Measurements from ENCODE around the gene PITRM1. TPM values are rescaled to one million over a fixed set of nuclear protein-coding genes. Genes with fewer than 3 reads are reported as not detected.

PITRM1 gene
- polyA plus RNA-seq, 2 of the 4 experiments (the other 2 are of a cell fraction) = 45.9 to 64.5 TPM

DNA sequence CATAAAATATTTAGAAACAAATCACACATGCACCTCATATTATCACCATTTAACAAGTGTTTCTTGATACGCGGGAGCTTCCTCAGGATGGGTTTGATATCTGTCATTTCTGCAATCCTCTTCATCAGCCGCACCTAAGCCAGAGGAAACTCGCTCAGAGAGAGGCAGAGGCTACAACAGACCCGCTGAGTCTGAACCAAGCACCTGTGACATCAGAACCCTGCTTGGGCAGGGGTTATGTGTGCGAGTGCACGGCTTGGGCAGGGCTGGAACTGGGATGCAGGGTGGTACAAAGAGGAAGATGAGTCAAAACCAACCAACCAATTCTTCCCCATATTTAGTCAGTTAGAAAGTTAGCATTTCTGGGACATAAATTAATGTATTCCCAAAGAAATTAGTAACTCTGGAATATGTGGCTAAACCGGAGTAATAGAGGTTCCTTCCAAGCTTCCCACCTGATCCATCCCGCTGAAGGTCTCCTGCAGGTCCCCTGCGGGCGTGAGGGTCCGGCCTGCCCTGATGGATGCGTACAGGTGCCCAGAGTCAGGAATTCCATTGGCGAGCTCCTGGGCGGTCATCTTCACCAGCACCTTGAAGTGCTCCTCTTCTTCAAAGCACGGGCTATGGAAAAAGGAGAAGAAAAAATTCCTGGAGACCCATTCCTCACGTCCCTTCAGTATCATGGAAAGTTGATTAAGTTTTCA is 25.3 kb downstream of the PITRM1 start:
- CTCF ChIA-PET = interaction anchor here (1.1 kb wide), 1 partner anchor 16 kb away, joined by 3 read pairs; no protein-coding TSS in a partner anchor
- no peaks in the 10 kb centered on the region for H3K4me1 ChIP-seq
- TF ChIP-seq SREBF2 (IDR thresholded peaks at IDR 0.05) = no peak
- ATAC-seq (no peak), FAIRE-seq (no peak), DNase-seq (ENCODE audit: low read depth in 1 of 2, low spot score in 1 of 2) (no peak)
- no peak overlapping the region for H3K27ac ChIP-seq
- H3K4me2 ChIP-seq = no peak overlapping the region
- 87% methylated on average over 17 of the region's 17 CpGs for WGBS (ENCODE audit: missing lambda C conversion rate)
- H3K9me3 ChIP-seq = no peaks in the 10 kb centered on the region
- H3K4me3 ChIP-seq = no peak overlapping the region
- POLR2A ChIA-PET = interaction anchor here (2.0 kb wide), 1 partner anchor 25 kb away, joined by 5 read pairs; the partner anchor contains the start of gene PITRM1

DNA sequence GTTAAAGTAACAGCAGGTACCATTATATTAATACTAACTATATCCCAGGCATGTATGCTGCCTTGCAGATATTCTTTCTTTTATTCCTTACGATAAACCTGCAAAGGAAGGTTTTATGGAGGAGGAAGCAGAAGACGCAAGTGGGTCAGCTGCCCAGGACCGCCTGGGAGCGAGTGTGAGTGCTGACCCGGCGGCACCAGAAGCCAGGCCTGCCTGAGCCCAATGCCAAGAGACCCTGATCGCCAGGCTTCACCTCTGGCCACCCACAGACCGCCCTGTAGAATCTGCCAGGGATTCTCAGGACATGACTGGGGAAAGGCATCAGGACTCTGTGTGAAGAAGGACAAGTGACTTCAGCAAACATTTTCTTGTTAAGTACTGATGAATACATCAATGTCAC is 26.3 kb downstream of the PITRM1 start:
- ATAC-seq = no peak
- ChIA-PET POLR2A (interaction anchor here (2.0 kb wide), 1 partner anchor 26 kb away, joined by 5 read pairs; the partner anchor contains the start of gene PITRM1), CTCF (interaction anchor here (1.1 kb wide), 1 partner anchor 17 kb away, joined by 3 read pairs; no protein-coding TSS in a partner anchor)
- 98% methylated on average over 8 of the region's 8 CpGs for WGBS (ENCODE audit: missing lambda C conversion rate)
- Histone ChIP-seq H3K4me2 (no peak overlapping the region), H3K4me3 (no peak overlapping the region), H3K27ac (no peak overlapping the region), H3K9me3 (no peaks in the 10 kb centered on the region), H3K4me1 (no peaks in the 10 kb centered on the region)
- FAIRE-seq = no peak
- DNase-seq (ENCODE audit: low read depth in 1 of 2, low spot score in 1 of 2) = no peak
- TF ChIP-seq KDM1A (IDR thresholded peaks at IDR 0.05; ENCODE audit: low read depth) (no peak), RARB (CRISPR knock-in tag; IDR thresholded peaks at IDR 0.05) (no peak), ZNF302 (CRISPR knock-in tag; IDR thresholded peaks at IDR 0.05) (no peak), NPAS2 (CRISPR knock-in tag; IDR thresholded peaks at IDR 0.05; ENCODE audit: borderline replicate concordance) (no peak), SMC3 (IDR thresholded peaks at IDR 0.05) (no peak), HOXA7 (CRISPR knock-in tag; IDR thresholded peaks at IDR 0.05) (no peak), HEYL (CRISPR knock-in tag; IDR thresholded peaks at IDR 0.05) (no peak), EHMT2 (IDR thresholded peaks at IDR 0.05; ENCODE audit: low read depth) (no peak), NFE2L2 (conservative IDR thresholded peaks at IDR 0.05; ENCODE audit: low read length) (no peak), CHD4 (IDR thresholded peaks at IDR 0.05; ENCODE audit: borderline replicate concordance) (no peak), GATA3 (IDR thresholded peaks at IDR 0.05; ENCODE audit: borderline replicate concordance) (no peak), JUN (IDR thresholded peaks at IDR 0.05) (no peak)

DNA sequence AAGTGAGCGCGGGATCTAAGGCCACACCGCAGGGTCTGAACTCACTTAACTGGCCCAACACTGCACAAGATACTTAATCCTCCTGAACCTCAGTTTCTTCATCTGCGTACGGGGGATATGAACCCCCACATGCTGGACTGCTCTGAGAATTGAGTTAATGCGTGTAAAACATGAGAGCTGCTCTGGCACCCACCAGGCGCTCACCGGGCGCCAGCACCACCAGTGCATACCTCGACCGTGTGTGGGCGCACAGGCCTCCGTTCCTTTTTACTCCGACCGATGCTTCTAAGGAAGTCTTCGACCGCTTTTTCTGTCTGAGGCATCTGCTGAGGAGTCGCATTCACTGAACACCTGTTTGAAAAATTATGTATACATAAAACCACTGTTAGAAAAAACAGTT is 27.2 kb downstream of the PITRM1 start:
- no peak for TF ChIP-seq FOXS1 (CRISPR knock-in tag; IDR thresholded peaks at IDR 0.05)
- no peaks in the 10 kb centered on the region for H3K4me1 ChIP-seq
- H3K4me3 ChIP-seq = no peak overlapping the region
- H3K4me2 ChIP-seq = no peak overlapping the region
- ChIA-PET CTCF (no interaction called here), POLR2A (interaction anchor here (2.0 kb wide), 1 partner anchor 27 kb away, joined by 5 read pairs; the partner anchor contains the start of gene PITRM1)
- no peak overlapping the region for H3K27ac ChIP-seq
- no peaks in the 10 kb centered on the region for H3K9me3 ChIP-seq
- no peak for ATAC-seq
- no peak for DNase-seq (ENCODE audit: low read depth in 1 of 2, low spot score in 1 of 2)
- FAIRE-seq = no peak
- 95% methylated on average over 18 of the region's 18 CpGs for WGBS (ENCODE audit: missing lambda C conversion rate)

DNA sequence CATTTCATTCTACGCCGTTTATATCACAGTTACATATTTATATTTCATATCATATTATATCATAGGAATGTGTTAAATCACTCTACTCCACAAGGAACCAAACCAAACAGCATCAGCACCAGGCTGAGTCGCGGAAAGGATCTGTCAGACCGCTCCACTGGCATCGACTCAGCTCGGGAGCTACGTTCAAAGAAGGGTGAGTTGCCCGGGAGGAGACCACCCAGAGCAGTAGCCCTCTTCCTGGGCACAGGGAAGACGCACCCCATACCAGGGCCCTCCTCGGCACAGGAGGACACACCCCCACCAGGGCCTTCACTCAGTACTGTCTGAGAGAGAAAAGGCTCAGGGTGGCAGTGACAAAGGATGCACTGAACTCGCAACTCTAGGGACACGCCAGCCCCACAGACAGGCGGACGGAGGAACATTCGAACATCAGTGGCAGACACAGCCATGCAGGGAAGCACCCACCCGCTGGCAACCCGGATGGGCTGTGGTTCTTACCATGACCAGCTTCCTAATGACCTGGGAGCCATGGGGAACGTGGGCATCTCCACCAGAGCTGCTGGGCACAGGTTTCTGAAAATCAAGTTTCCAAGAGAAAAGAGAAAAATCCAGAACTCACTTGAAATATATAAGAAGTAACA is 28.7 kb downstream of the PITRM1 start:
- Histone ChIP-seq H3K27ac (no peak overlapping the region), H3K9me3 (no peaks in the 10 kb centered on the region), H3K4me2 (no peak overlapping the region), H3K4me3 (no peak overlapping the region), H3K4me1 (peaks cover 7% of the 10 kb centered on the region; the same call in 2 of the 3 replicates)
- DNase-seq (ENCODE audit: low read depth in 1 of 2, low spot score in 1 of 2) (no peak), ATAC-seq (peak in 1 of 2 experiments; percentile 5; a peak in 2 of 6 replicates), FAIRE-seq (no peak)
- ChIA-PET CTCF (interaction anchor here (0.7 kb wide), 1 partner anchor 13 kb away, joined by 3 read pairs; no protein-coding TSS in a partner anchor), POLR2A (no interaction called here)
- 91% methylated on average over 14 of the region's 19 CpGs for WGBS (ENCODE audit: missing lambda C conversion rate)
- TF ChIP-seq RFX5 (IDR thresholded peaks at IDR 0.05) (no peak), PHF8 (IDR thresholded peaks at IDR 0.05; ENCODE audit: borderline replicate concordance, low read depth) (no peak), NR3C1 (IDR thresholded peaks at IDR 0.05) (no peak), RCOR1 (IDR thresholded peaks at IDR 0.05; ENCODE audit: low read depth, low read length) (no peak), MYC (IDR thresholded peaks at IDR 0.05; ENCODE audit: borderline replicate concordance, low read length) (no peak), TP53 (CRISPR knock-in tag; IDR thresholded peaks at IDR 0.05) (no peak), SMC3 (IDR thresholded peaks at IDR 0.05) (no peak), ZC3H11A (IDR thresholded peaks at IDR 0.05) (no peak), KDM5A (IDR thresholded peaks at IDR 0.05) (no peak), KDM1A (IDR thresholded peaks at IDR 0.05; ENCODE audit: low read depth) (no peak), ZNF302 (CRISPR knock-in tag; IDR thresholded peaks at IDR 0.05) (no peak), EP300 (IDR thresholded peaks at IDR 0.05) (no peak), TFCP2L1 (CRISPR knock-in tag; IDR thresholded peaks at IDR 0.05) (no peak), BHLHE40 (IDR thresholded peaks at IDR 0.05; ENCODE audit: low read depth, low read length) (no peak)
- TF ChIP-seq, protein P1, sequence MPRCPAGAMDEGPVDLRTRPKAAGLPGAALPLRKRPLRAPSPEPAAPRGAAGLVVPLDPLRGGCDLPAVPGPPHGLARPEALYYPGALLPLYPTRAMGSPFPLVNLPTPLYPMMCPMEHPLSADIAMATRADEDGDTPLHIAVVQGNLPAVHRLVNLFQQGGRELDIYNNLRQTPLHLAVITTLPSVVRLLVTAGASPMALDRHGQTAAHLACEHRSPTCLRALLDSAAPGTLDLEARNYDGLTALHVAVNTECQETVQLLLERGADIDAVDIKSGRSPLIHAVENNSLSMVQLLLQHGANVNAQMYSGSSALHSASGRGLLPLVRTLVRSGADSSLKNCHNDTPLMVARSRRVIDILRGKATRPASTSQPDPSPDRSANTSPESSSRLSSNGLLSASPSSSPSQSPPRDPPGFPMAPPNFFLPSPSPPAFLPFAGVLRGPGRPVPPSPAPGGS (IDR thresholded peaks at IDR 0.05) = no peak
- TF ChIP-seq, protein P2, sequence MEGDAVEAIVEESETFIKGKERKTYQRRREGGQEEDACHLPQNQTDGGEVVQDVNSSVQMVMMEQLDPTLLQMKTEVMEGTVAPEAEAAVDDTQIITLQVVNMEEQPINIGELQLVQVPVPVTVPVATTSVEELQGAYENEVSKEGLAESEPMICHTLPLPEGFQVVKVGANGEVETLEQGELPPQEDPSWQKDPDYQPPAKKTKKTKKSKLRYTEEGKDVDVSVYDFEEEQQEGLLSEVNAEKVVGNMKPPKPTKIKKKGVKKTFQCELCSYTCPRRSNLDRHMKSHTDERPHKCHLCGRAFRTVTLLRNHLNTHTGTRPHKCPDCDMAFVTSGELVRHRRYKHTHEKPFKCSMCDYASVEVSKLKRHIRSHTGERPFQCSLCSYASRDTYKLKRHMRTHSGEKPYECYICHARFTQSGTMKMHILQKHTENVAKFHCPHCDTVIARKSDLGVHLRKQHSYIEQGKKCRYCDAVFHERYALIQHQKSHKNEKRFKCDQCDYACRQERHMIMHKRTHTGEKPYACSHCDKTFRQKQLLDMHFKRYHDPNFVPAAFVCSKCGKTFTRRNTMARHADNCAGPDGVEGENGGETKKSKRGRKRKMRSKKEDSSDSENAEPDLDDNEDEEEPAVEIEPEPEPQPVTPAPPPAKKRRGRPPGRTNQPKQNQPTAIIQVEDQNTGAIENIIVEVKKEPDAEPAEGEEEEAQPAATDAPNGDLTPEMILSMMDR (IDR thresholded peaks at IDR 0.05) = no peak
- TF ChIP-seq, protein P3, sequence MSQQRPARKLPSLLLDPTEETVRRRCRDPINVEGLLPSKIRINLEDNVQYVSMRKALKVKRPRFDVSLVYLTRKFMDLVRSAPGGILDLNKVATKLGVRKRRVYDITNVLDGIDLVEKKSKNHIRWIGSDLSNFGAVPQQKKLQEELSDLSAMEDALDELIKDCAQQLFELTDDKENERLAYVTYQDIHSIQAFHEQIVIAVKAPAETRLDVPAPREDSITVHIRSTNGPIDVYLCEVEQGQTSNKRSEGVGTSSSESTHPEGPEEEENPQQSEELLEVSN (IDR thresholded peaks at IDR 0.05; ENCODE audit: borderline replicate concordance, low read depth) = no peak
